DMS 273 treated with DMSO at 0.1 percent for 48 hours (cell line): ENCODE data around the gene CASS4.

Experiments
- DNase-seq: peaks from one replicate; lab custom pipeline; 2025; lab: John Stamatoyannopoulos, UW

Gene CASS4

GRCh38 chr20:56423211-56423610, 11.2 kb downstream of the CASS4 start:
- no peak for DNase-seq

GRCh38 chr20:56423886-56424285, 11.8 kb downstream of the CASS4 start:
- no peak for DNase-seq

GRCh38 chr20:56424931-56425330, 12.9 kb downstream of the CASS4 start:
- no peak for DNase-seq

- DNase-seq, result no peak
These were observed 14.0 kb downstream of the CASS4 start for GRCh38 chr20:56426026-56426425.

- DNase-seq, result no peak
These were observed 14.9 kb downstream of the CASS4 start for GRCh38 chr20:56426926-56427325.

- DNase-seq, result no peak
These were observed 15.7 kb downstream of the CASS4 start for GRCh38 chr20:56427797-56428196.

- no peak for DNase-seq
These were observed 16.4 kb downstream of the CASS4 start for GRCh38 chr20:56428410-56428809.

- DNase-seq, result no peak
These were observed 16.8 kb downstream of the CASS4 start for GRCh38 chr20:56428881-56429280.

GRCh38 chr20:56429502-56429901, 17.4 kb downstream of the CASS4 start:
- DNase-seq, result no peak

GRCh38 chr20:56429941-56430340, 17.9 kb downstream of the CASS4 start:
- no peak for DNase-seq

- DNase-seq, result no peak
These were observed 18.4 kb downstream of the CASS4 start for GRCh38 chr20:56430461-56430860.

GRCh38 chr20:56430957-56431356, 18.9 kb downstream of the CASS4 start:
- no peak for DNase-seq

GRCh38 chr20:56431471-56431870, 19.4 kb downstream of the CASS4 start:
- DNase-seq, result no peak

GRCh38 chr20:56433221-56433879, 21.3 kb downstream of the CASS4 start:
- DNase-seq, result no peak

- no peak for DNase-seq
These were observed 21.8 kb downstream of the CASS4 start for GRCh38 chr20:56433880-56434255.

- DNase-seq, result no peak
These were observed 25.3 kb downstream of the CASS4 start for GRCh38 chr20:56437196-56437960.

- no peak for DNase-seq
These were observed 26.2 kb downstream of the CASS4 start for GRCh38 chr20:56438284-56438683.

- no peak for DNase-seq
These were observed 27.8 kb downstream of the CASS4 start for GRCh38 chr20:56439771-56440291.

GRCh38 chr20:56440346-56441007, 28.4 kb downstream of the CASS4 start:
- no peak for DNase-seq

GRCh38 chr20:56442389-56443365, 30.6 kb downstream of the CASS4 start:
- no peak for DNase-seq

- DNase-seq, result no peak
These were observed 31.8 kb downstream of the CASS4 start for GRCh38 chr20:56443654-56444540.
